HS-5 (cell line): Measurements from ENCODE around the gene PTTG1IP.

ENCODE experiments used
- DNase-seq: peaks from one replicate; pipeline ENCODE4 v3.0.0-alpha.2; 2012; ENCODE audit warnings: low read depth

The PTTG1IP gene

DNA sequence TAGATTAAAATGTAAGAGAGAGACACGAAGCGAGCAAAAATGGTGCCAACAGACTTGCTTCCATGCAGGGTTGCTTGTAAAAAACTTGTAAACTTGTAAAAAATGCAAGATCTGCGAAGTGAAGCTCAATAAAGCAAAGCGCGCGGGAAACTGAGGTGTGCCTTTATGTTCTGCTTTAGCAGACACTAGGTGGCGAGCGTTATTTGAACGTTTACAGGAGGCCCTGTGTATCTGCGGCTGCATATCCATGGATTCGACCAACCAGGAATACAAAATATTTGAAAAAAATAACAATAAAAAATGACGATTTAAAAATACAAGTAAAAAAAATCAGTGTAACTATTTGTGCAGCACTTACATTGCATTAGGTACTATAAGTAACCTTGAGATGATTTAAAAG is 73.4 kb downstream of the PTTG1IP start:
- DNase-seq = no peak

DNA sequence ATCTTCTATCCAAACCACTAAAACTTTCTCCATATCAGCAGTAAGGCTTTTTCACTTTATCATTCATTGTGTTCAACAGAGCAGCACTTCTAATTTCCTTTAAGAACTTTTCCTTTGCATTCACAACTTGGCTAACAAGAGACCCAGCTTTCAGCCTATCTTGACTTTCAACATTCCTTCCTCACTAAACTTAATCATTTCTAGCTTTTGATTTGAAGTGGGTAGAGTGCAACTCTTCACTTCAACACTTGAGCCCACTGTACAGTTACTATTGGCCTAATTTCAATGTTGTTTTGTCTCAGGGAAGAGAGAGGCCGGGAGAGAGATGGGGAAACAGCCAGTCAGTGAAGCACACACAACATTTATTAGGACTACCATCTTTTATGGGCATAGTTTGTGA is 73.8 kb downstream of the PTTG1IP start:
- no peak for DNase-seq
